ENCODE measurements around the gene ASB8. TPM values are rescaled to one million over a fixed set of nuclear protein-coding genes. Genes with fewer than 3 reads are reported as not detected.
A peak's percentile ranks its signal among the peaks of the same experiment; 100 is the strongest.

The ASB8 gene
- 10 to 100 TPM; 28.8 to 33.0 TPM for total RNA-seq

GRCh38 chr12:48157018-48157888, at the start of gene ASB8:
Gene ASB8, minus strand, starts transcription at chr12:48157515. Its CDS starts 4,019 bp downstream, at chr12:48153496.
- H3K4me1 Mint-ChIP-seq = peaks cover 40% of the 10 kb centered on the region
- H3K4me3 Mint-ChIP-seq = peak within 1 kb of the TSS; percentile 88
- H3K27ac Mint-ChIP-seq = peak within 1 kb of the TSS; percentile 94
- peaks cover 6% of the 10 kb centered on the region for H3K36me3 Mint-ChIP-seq (ENCODE audit: low read depth)
- peak; percentile 96 for ATAC-seq
- no peaks in the 10 kb centered on the region for H3K27me3 Mint-ChIP-seq
- POLR2A ChIA-PET = interaction anchor here (0.6 to 1.8 kb wide), 4 partner anchors 38 to 272 kb away, joined by 5 to 9 read pairs (median 8); partner anchors contain the start of genes PFKM and SENP1
- CTCF ChIA-PET = interaction anchor here (0.7 to 2.6 kb wide), 11 partner anchors 9 to 194 kb away, joined by 3 to 12 read pairs (median 4); partner anchors contain the start of genes CCDC184, PFKM, SENP1 and TMEM106C
- no peaks in the 10 kb centered on the region for H3K9me3 Mint-ChIP-seq (ENCODE audit: low read depth)
- DNase-seq = peak; percentile 100
- intact Hi-C loops (cut with DNase I, micrococcal nuclease) = loop anchor here (1.0 to 5.0 kb wide), 14 partner anchors 26 to 800 kb away; partner anchors contain the start of genes CCDC184 (in 2 of the 2), SENP1 (in 2 of the 2), TMEM106C (in 2 of the 2) and VDR (in 2 of the 2)

- ChIA-PET POLR2A (no interaction called here), CTCF (interaction anchor here (0.5 to 0.7 kb wide), 3 partner anchors 20 to 187 kb away, joined by 3 to 4 read pairs (median 3); no protein-coding TSS in a partner anchor)
- H3K27ac Mint-ChIP-seq = no peak within 1 kb of the TSS
- no peak within 1 kb of the TSS for H3K4me3 Mint-ChIP-seq
- H3K4me1 Mint-ChIP-seq = peaks cover 22% of the 10 kb centered on the region
- peaks cover 63% of the 10 kb centered on the region for H3K36me3 Mint-ChIP-seq (ENCODE audit: low read depth)
- DNase-seq (no peak), ATAC-seq (no peak)
- H3K9me3 Mint-ChIP-seq (ENCODE audit: low read depth) = peaks cover 30% of the 10 kb centered on the region
- intact Hi-C loops (cut with DNase I, micrococcal nuclease) = no loop called here
- H3K27me3 Mint-ChIP-seq = no peaks in the 10 kb centered on the region
These were observed 45.9 kb upstream of the ASB8 start, which contains the start of gene OR10AD1 for GRCh38 chr12:48203192-48203591. Gene OR10AD1, minus strand, starts transcription at chr12:48203292. Its CDS starts 0 bp downstream, at chr12:48203292.

- Mint-ChIP-seq H3K27ac (no peak overlapping the region), H3K4me1 (peaks cover 22% of the 10 kb centered on the region), H3K27me3 (no peaks in the 10 kb centered on the region), H3K36me3 (ENCODE audit: low read depth) (peaks cover 63% of the 10 kb centered on the region), H3K9me3 (ENCODE audit: low read depth) (peaks cover 30% of the 10 kb centered on the region), H3K4me3 (no peak overlapping the region)
- ChIA-PET POLR2A (no interaction called here), CTCF (no interaction called here)
- no peak for DNase-seq
- no peak for ATAC-seq
- intact Hi-C loops (cut with DNase I, micrococcal nuclease) = no loop called here
These were observed 45.5 kb upstream of the ASB8 start for GRCh38 chr12:48202766-48203165.

- intact Hi-C loops (cut with DNase I, micrococcal nuclease) = no loop called here
- Mint-ChIP-seq H3K4me3 (no peak overlapping the region), H3K9me3 (ENCODE audit: low read depth) (peaks cover 21% of the 10 kb centered on the region), H3K27ac (peak overlapping the region; percentile 6), H3K4me1 (peaks cover 28% of the 10 kb centered on the region), H3K27me3 (no peaks in the 10 kb centered on the region), H3K36me3 (ENCODE audit: low read depth) (peaks cover 57% of the 10 kb centered on the region)
- ChIA-PET POLR2A (no interaction called here), CTCF (interaction anchor here (0.7 to 4.5 kb wide), 4 partner anchors 12 to 416 kb away, joined by 3 to 33 read pairs (median 11); no protein-coding TSS in a partner anchor)
- DNase-seq (no peak), ATAC-seq (no peak)
These were observed 44.2 kb upstream of the ASB8 start for GRCh38 chr12:48201516-48201915.

GRCh38 chr12:48201091-48201490, 43.8 kb upstream of the ASB8 start:
- Mint-ChIP-seq H3K4me3 (no peak overlapping the region), H3K4me1 (peaks cover 28% of the 10 kb centered on the region), H3K36me3 (ENCODE audit: low read depth) (peaks cover 53% of the 10 kb centered on the region), H3K27me3 (no peaks in the 10 kb centered on the region), H3K9me3 (ENCODE audit: low read depth) (peaks cover 17% of the 10 kb centered on the region), H3K27ac (peak overlapping the region; percentile 99)
- CTCF ChIA-PET = interaction anchor here (0.7 to 4.5 kb wide), 4 partner anchors 12 to 417 kb away, joined by 3 to 33 read pairs (median 11); no protein-coding TSS in a partner anchor
- DNase-seq = no peak
- POLR2A ChIA-PET = interaction anchor here (1.2 kb wide), 1 partner anchor 316 kb away, joined by 3 read pairs; no protein-coding TSS in a partner anchor
- ATAC-seq = no peak
- intact Hi-C loops (cut with DNase I, micrococcal nuclease) = no loop called here

GRCh38 chr12:48199774-48200221, 42.5 kb upstream of the ASB8 start:
- Mint-ChIP-seq H3K4me3 (peak overlapping the region; percentile 80), H3K27ac (peak overlapping the region; percentile 99), H3K36me3 (ENCODE audit: low read depth) (peaks cover 47% of the 10 kb centered on the region), H3K9me3 (ENCODE audit: low read depth) (peaks cover 17% of the 10 kb centered on the region), H3K4me1 (peaks cover 30% of the 10 kb centered on the region), H3K27me3 (no peaks in the 10 kb centered on the region)
- ChIA-PET CTCF (interaction anchor here (0.9 to 4.5 kb wide), 18 partner anchors 10 to 1167 kb away, joined by 3 to 33 read pairs (median 4); partner anchors contain the start of genes CCDC184 and SENP1), POLR2A (interaction anchor here (1.2 kb wide), 1 partner anchor 315 kb away, joined by 3 read pairs; no protein-coding TSS in a partner anchor)
- ATAC-seq (no peak), DNase-seq (no peak)
- intact Hi-C loops (cut with DNase I, micrococcal nuclease) = loop anchor here (2.0 to 5.0 kb wide), 9 partner anchors 17 to 933 kb away; partner anchors contain the start of genes ZNF641 (in 2 of the 2), ASB8 (in 1 of the 2), CCDC184 (in 1 of the 2) and KANSL2 (in 1 of the 2)

GRCh38 chr12:48198985-48199384, 41.7 kb upstream of the ASB8 start:
- ATAC-seq = no peak
- Mint-ChIP-seq H3K4me1 (peaks cover 30% of the 10 kb centered on the region), H3K9me3 (ENCODE audit: low read depth) (peaks cover 13% of the 10 kb centered on the region), H3K36me3 (ENCODE audit: low read depth) (peaks cover 40% of the 10 kb centered on the region), H3K4me3 (peak overlapping the region; percentile 80), H3K27me3 (peaks cover 4% of the 10 kb centered on the region), H3K27ac (peak overlapping the region; percentile 99)
- ChIA-PET CTCF (interaction anchor here (0.7 to 4.5 kb wide), 15 partner anchors 10 to 554 kb away, joined by 3 to 33 read pairs (median 5); partner anchors contain the start of genes CCDC184 and TMEM106C), POLR2A (interaction anchor here (1.1 to 2.1 kb wide), 2 partner anchors 14 to 41 kb away, joined by 3 to 9 read pairs; partner anchors contain the start of gene ASB8)
- intact Hi-C loops (cut with DNase I, micrococcal nuclease) = loop anchor here (1.0 to 5.0 kb wide), 15 partner anchors 16 to 933 kb away; partner anchors contain the start of genes ASB8 (in 2 of the 2), CCDC184 (in 2 of the 2), ZNF641 (in 2 of the 2) and CCNT1 (in 1 of the 2)
- no peak for DNase-seq

- DNase-seq = peak; percentile 51
- Mint-ChIP-seq H3K27ac (peak overlapping the region; percentile 99), H3K36me3 (ENCODE audit: low read depth) (peaks cover 36% of the 10 kb centered on the region), H3K4me3 (peak overlapping the region; percentile 80), H3K9me3 (ENCODE audit: low read depth) (peaks cover 13% of the 10 kb centered on the region), H3K27me3 (peaks cover 4% of the 10 kb centered on the region), H3K4me1 (peaks cover 30% of the 10 kb centered on the region)
- intact Hi-C loops (cut with DNase I, micrococcal nuclease) = loop anchor here (1.0 to 5.0 kb wide), 15 partner anchors 15 to 934 kb away; partner anchors contain the start of genes ASB8 (in 2 of the 2), CCDC184 (in 2 of the 2), ZNF641 (in 2 of the 2) and CCNT1 (in 1 of the 2)
- CTCF ChIA-PET = interaction anchor here (0.7 to 4.5 kb wide), 15 partner anchors 7 to 555 kb away, joined by 3 to 33 read pairs (median 5); partner anchors contain the start of genes CCDC184 and TMEM106C
- POLR2A ChIA-PET = interaction anchor here (1.1 to 2.1 kb wide), 2 partner anchors 14 to 41 kb away, joined by 3 to 9 read pairs; partner anchors contain the start of gene ASB8
- ATAC-seq = peak; percentile 25
These were observed 41.3 kb upstream of the ASB8 start for GRCh38 chr12:48198672-48198971.

GRCh38 chr12:48197971-48198671, 40.8 kb upstream of the ASB8 start:
- Mint-ChIP-seq H3K27ac (peak overlapping the region; percentile 99), H3K9me3 (ENCODE audit: low read depth) (peaks cover 10% of the 10 kb centered on the region), H3K4me1 (peaks cover 30% of the 10 kb centered on the region), H3K4me3 (peak overlapping the region; percentile 80), H3K36me3 (ENCODE audit: low read depth) (peaks cover 33% of the 10 kb centered on the region), H3K27me3 (peaks cover 4% of the 10 kb centered on the region)
- ATAC-seq (peak; percentile 98), DNase-seq (peak; percentile 97)
- CTCF ChIA-PET = interaction anchor here (0.5 to 4.5 kb wide), 23 partner anchors 8 to 1125 kb away, joined by 3 to 33 read pairs (median 4); partner anchors contain the start of genes ASB8 and CCDC184
- intact Hi-C loops (cut with DNase I, micrococcal nuclease) = loop anchor here (1.0 to 5.0 kb wide), 15 partner anchors 15 to 934 kb away; partner anchors contain the start of genes ASB8 (in 2 of the 2), CCDC184 (in 2 of the 2), ZNF641 (in 2 of the 2) and CCNT1 (in 1 of the 2)
- POLR2A ChIA-PET = interaction anchor here (1.0 to 2.1 kb wide), 4 partner anchors 11 to 366 kb away, joined by 3 to 9 read pairs (median 3); partner anchors contain the start of gene ASB8

GRCh38 chr12:48197549-48197970, 40.2 kb upstream of the ASB8 start:
- H3K27ac Mint-ChIP-seq = peak overlapping the region; percentile 99
- peaks cover 28% of the 10 kb centered on the region for H3K36me3 Mint-ChIP-seq (ENCODE audit: low read depth)
- ATAC-seq = peak; percentile 31
- intact Hi-C loops (cut with DNase I, micrococcal nuclease) = loop anchor here (5.0 kb wide), 6 partner anchors 40 to 935 kb away; partner anchors contain the start of genes ASB8 (in 1 of the 2), TUBA1B (in 1 of the 2) and ZNF641 (in 1 of the 2)
- peak overlapping the region; percentile 80 for H3K4me3 Mint-ChIP-seq
- H3K9me3 Mint-ChIP-seq (ENCODE audit: low read depth) = peaks cover 4% of the 10 kb centered on the region
- ChIA-PET POLR2A (interaction anchor here (1.0 to 2.1 kb wide), 4 partner anchors 10 to 365 kb away, joined by 3 to 9 read pairs (median 3); partner anchors contain the start of gene ASB8), CTCF (interaction anchor here (0.5 to 4.5 kb wide), 25 partner anchors 8 to 1125 kb away, joined by 3 to 19 read pairs (median 4); partner anchors contain the start of genes ASB8 and CCDC184)
- DNase-seq = no peak
- peaks cover 4% of the 10 kb centered on the region for H3K27me3 Mint-ChIP-seq
- H3K4me1 Mint-ChIP-seq = peaks cover 30% of the 10 kb centered on the region

Measured in activated CD4-positive, alpha-beta T cell treated with anti-CD3 and anti-CD28 coated beads for 36 hours (primary cell).